SK-N-SH treated with all-trans-retinoic acid at 6 μM for 48 hours (cell line): ENCODE measurements around the gene SNAPC4.

Experiments
- ATAC-seq: fragments of 200-7000 bp; cut with Tn5 transposase; 3 replicates; pipeline ENCODE4 v1.9.1; 2020; ENCODE audit warnings: mild to moderate bottlenecking, moderate library complexity
- ARNTL ChIP-seq: fragments of 450-650 bp; formaldehyde crosslinking; IDR thresholded peaks from 2 replicates; pipeline ENCODE4 v1.5.0; 2020; ENCODE audit warnings: low read depth, mild to moderate bottlenecking, moderate library complexity, borderline replicate concordance
- BACH2 ChIP-seq: fragments of 250-450 bp; sonication (Bioruptor Pico); IDR thresholded peaks from 2 replicates; pipeline ENCODE4 v1.9.0; 2021; ENCODE audit warnings: mild to moderate bottlenecking, borderline replicate concordance
- CSDC2 ChIP-seq: fragments of 250-450 bp; sonication (Bioruptor Pico); IDR thresholded peaks from 2 replicates; pipeline ENCODE4 v1.5.0; 2020; ENCODE audit warnings: mild to moderate bottlenecking, moderate library complexity
- CSRNP3 ChIP-seq: fragments of 250-450 bp; sonication (Bioruptor Pico); IDR thresholded peaks from 2 replicates; pipeline ENCODE4 v1.5.1; 2021; ENCODE audit warnings: mild to moderate bottlenecking, moderate library complexity
- ESRRG ChIP-seq: fragments of 250-450 bp; sonication (Bioruptor Pico); IDR thresholded peaks from 2 replicates; pipeline ENCODE4 v1.6.1; 2021; ENCODE audit warnings: mild to moderate bottlenecking
- ISL1 ChIP-seq: fragments of 250-450 bp; sonication (Bioruptor Pico); IDR thresholded peaks from 2 replicates; pipeline ENCODE4 v2.1.2; 2022; ENCODE audit warnings: mild to moderate bottlenecking, moderate library complexity
- OSR1 ChIP-seq: fragments of 250-450 bp; sonication (Bioruptor Pico); IDR thresholded peaks from 2 replicates; pipeline ENCODE4 v1.8.0; 2022; ENCODE audit warnings: moderate library complexity, mild to moderate bottlenecking, inconsistent platforms
- PPARA ChIP-seq: fragments of 250-450 bp; sonication (Bioruptor Pico); IDR thresholded peaks from 2 replicates; pipeline ENCODE4 v1.5.0; 2020; ENCODE audit warnings: mild to moderate bottlenecking, borderline replicate concordance
- SNAI2 ChIP-seq: fragments of 250-450 bp; sonication (Bioruptor Pico); IDR thresholded peaks from 2 replicates; pipeline ENCODE4 v1.5.0; 2020; ENCODE audit warnings: mild to moderate bottlenecking, moderate library complexity
- TCF4 ChIP-seq: fragments of 250-450 bp; sonication (Bioruptor Pico); IDR thresholded peaks from 2 replicates; pipeline ENCODE4 v1.8.0; 2021; ENCODE audit warnings: mild to moderate bottlenecking, moderate library complexity, borderline replicate concordance
- TOX ChIP-seq: fragments of 250-450 bp; sonication (Bioruptor Pico); IDR thresholded peaks from 2 replicates; pipeline ENCODE4 v1.8.0; 2021; ENCODE audit warnings: mild to moderate bottlenecking, moderate library complexity, borderline replicate concordance
- TSHZ2 ChIP-seq: fragments of 250-450 bp; sonication (Bioruptor Pico); IDR thresholded peaks from 2 replicates; pipeline ENCODE4 v1.5.0; 2020; ENCODE audit warnings: mild to moderate bottlenecking, moderate library complexity
- ZC3H10 ChIP-seq: fragments of 250-450 bp; sonication (Bioruptor Pico); IDR thresholded peaks from 2 replicates; pipeline ENCODE4 v1.5.1; 2021; ENCODE audit warnings: mild to moderate bottlenecking, moderate library complexity
- ZFP30 ChIP-seq: fragments of 450-650 bp; formaldehyde crosslinking; IDR thresholded peaks from 2 replicates; pipeline ENCODE4 v1.5.0; 2022; ENCODE audit warnings: mild to moderate bottlenecking, moderate library complexity
- ZNF565 ChIP-seq: fragments of 450-650 bp; formaldehyde crosslinking; conservative IDR thresholded peaks from 2 replicates; pipeline ENCODE4 v1.5.0; 2020; ENCODE audit warnings: low read depth, mild to moderate bottlenecking, moderate library complexity
- ZNF70 ChIP-seq: fragments of 450-650 bp; formaldehyde crosslinking; IDR thresholded peaks from 2 replicates; pipeline ENCODE4 v1.5.0; 2020; ENCODE audit warnings: mild to moderate bottlenecking, moderate library complexity
- ZNF8 ChIP-seq: fragments of 450-650 bp; formaldehyde crosslinking; IDR thresholded peaks from 2 replicates; pipeline ENCODE4 v1.5.0; 2020; ENCODE audit warnings: mild to moderate bottlenecking, moderate library complexity
- TF ChIP-seq, protein P1 (sequence below): fragments of 250-450 bp; sonication (Bioruptor Pico); IDR thresholded peaks from 2 replicates; pipeline ENCODE4 v1.8.0; 2021; ENCODE audit warnings: low read depth, mild to moderate bottlenecking, moderate library complexity, borderline replicate concordance
- TF ChIP-seq, protein P2 (sequence below): fragments of 250-450 bp; sonication (Bioruptor Pico); IDR thresholded peaks from 2 replicates; pipeline ENCODE4 v1.8.0; 2020; ENCODE audit warnings: mild to moderate bottlenecking, moderate library complexity, borderline replicate concordance

SNAPC4 gene

DNA sequence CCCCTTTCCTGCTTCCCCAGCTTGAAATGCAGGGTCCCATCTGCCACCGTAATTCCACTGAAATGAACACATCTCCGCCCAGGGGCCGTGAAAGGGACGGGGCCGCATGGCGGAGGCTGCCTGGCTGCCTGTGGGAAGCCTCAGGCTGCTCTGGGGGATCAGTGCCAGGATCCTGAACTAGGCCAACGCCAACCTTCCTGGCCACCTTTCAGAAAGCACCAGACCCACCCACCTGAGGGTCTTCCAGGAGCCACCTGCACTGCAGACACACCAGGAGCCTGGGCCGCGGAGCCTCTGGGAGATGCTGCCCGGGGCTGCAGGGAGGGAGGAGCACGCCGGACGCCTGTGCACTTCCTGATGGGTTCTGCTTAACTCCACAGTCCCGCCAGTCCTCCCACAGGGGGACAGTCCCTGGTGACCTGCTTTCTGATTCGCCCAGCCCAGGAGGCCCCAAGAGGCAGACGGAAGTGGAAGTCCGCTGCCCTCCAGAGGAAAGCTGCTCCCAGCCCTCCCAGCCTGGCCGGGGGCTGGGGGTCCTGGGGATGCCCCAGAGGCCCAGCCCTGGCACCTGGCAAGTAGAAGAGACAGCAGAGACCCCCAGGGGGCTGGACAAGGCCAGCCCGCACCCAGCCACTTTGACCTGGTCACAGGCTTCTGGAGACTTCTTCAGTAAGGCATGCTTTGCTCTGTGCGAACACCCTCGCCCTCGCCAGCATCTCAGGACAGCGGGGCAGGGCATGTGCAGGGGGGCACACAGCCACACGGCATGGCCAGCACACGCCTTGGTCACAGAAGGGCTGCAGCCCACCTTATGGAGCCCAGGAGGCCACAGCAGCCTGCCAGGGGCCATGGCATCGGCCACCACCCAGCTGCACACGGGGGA, 26.4 kb downstream of the SNAPC4 start, which contains the start of gene CARD9:
TSS of gene CARD9 (minus strand) at position 370 of the 883 bp plus-strand sequence. CDS start 1,591 bp downstream, outside the sequence.
- ATAC-seq, result peak; percentile 27
- no peak for TF ChIP-seq ZNF70 (CRISPR knock-in tag)
- TF ChIP-seq BACH2 (CRISPR knock-in tag), result no peak
- TF ChIP-seq, protein P1, sequence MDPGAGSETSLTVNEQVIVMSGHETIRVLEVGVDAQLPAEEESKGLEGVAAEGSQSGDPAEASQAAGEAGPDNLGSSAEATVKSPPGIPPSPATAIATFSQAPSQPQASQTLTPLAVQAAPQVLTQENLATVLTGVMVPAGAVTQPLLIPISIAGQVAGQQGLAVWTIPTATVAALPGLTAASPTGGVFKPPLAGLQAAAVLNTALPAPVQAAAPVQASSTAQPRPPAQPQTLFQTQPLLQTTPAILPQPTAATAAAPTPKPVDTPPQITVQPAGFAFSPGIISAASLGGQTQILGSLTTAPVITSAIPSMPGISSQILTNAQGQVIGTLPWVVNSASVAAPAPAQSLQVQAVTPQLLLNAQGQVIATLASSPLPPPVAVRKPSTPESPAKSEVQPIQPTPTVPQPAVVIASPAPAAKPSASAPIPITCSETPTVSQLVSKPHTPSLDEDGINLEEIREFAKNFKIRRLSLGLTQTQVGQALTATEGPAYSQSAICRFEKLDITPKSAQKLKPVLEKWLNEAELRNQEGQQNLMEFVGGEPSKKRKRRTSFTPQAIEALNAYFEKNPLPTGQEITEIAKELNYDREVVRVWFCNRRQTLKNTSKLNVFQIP, result no peak
- TF ChIP-seq ESRRG (CRISPR knock-in tag), result no peak
- TF ChIP-seq PPARA, result no peak
- no peak for TF ChIP-seq ISL1 (CRISPR knock-in tag)
- TF ChIP-seq OSR1 (CRISPR knock-in tag), result no peak

- peak; percentile 21 for ATAC-seq
- TF ChIP-seq ZNF565 (CRISPR knock-in tag), result no peak
- no peak for TF ChIP-seq ZNF70 (CRISPR knock-in tag)
- no peak for TF ChIP-seq CSRNP3 (CRISPR knock-in tag)
- TF ChIP-seq ESRRG (CRISPR knock-in tag), result no peak
- no peak for TF ChIP-seq ISL1 (CRISPR knock-in tag)
- no peak for TF ChIP-seq ZC3H10
- TF ChIP-seq SNAI2 (CRISPR knock-in tag), result no peak
- no peak for TF ChIP-seq CSDC2 (CRISPR knock-in tag)
- no peak for TF ChIP-seq TOX (CRISPR knock-in tag)
- no peak for TF ChIP-seq ZNF8
- TF ChIP-seq, protein P1, result no peak
- TF ChIP-seq OSR1 (CRISPR knock-in tag), result no peak
- TF ChIP-seq ARNTL, result no peak
- TF ChIP-seq TSHZ2 (CRISPR knock-in tag), result no peak
- TF ChIP-seq, protein P2, sequence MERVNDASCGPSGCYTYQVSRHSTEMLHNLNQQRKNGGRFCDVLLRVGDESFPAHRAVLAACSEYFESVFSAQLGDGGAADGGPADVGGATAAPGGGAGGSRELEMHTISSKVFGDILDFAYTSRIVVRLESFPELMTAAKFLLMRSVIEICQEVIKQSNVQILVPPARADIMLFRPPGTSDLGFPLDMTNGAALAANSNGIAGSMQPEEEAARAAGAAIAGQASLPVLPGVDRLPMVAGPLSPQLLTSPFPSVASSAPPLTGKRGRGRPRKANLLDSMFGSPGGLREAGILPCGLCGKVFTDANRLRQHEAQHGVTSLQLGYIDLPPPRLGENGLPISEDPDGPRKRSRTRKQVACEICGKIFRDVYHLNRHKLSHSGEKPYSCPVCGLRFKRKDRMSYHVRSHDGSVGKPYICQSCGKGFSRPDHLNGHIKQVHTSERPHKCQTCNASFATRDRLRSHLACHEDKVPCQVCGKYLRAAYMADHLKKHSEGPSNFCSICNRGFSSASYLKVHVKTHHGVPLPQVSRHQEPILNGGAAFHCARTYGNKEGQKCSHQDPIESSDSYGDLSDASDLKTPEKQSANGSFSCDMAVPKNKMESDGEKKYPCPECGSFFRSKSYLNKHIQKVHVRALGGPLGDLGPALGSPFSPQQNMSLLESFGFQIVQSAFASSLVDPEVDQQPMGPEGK (CRISPR knock-in tag), result no peak
- no peak for TF ChIP-seq BACH2 (CRISPR knock-in tag)
- no peak for TF ChIP-seq TCF4 (CRISPR knock-in tag)
- no peak for TF ChIP-seq ZFP30 (CRISPR knock-in tag)
Measured at GRCh38 chr9:136372561-136373299, 27.2 kb downstream of the SNAPC4 start.
